ENCODE measurements around the gene TLCD3A.
"Not testable (repeated sequence)": the region's sequence is repeated elsewhere in the genome, so short reads cannot be mapped to it uniquely, and the experiment has no call there.

TLCD3A gene

DNA sequence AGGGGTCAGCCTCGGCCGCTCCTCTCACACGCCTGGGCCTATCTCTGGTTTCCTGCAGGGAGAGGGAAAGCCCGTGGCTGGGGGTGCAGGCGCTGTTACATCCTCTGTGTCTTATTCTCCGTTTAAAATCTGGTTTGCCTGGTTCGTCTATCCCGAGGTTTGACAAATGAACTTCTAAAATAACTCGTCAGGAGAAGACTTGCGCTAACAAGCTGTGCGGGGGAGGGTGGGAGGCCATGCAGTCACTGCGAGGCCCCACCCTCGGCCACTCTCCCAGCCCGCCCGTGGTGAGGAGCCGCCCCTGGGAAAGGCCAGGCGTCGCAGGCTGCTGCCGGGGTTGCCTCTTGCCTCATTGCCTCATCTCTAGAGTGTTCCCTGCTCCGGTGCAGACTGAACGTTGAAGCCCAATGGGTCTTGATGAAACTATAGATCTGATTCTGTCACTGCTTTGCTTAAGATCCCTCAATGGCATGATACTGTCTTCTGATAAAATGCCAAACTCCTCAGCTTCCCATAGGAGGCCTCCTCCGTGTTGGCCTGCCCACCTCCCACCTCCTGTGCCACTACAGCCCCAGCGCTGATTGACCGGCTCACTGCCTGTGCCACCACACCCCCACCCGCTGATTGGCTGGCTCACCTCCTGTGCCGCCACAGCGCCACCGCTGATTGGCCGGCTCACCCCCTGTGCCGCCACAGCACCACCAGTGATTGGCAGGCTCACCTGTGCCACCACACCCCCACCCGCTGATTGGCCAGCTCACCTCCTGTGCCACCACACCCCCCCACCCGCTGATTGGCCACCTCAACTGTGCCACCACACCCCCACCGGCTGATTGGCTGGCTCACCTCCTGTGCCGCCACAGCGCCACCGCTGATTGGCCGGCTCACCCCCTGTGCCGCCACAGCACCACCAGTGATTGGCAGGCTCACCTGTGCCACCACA lies 57.8 kb downstream of the TLCD3A start:
- not testable (repeated sequence) for DNase-seq

DNA sequence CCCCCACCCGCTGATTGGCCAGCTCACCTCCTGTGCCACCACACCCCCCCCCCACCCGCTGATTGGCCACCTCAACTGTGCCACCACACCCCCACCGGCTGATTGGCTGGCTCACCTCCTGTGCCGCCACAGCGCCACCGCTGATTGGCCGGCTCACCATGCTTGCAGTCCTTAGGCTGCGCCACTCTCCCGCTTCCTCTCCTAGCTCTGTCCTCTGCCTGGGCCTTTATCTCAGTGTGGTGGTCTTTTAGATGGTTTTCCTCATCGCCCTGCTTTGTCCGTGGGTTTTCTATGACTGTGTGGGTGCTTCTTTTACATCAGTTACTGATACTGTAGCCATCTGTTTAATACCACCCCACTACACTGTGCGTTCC lies 58.5 kb downstream of the TLCD3A start:
- DNase-seq: not testable (repeated sequence)

GRCh38 chr17:791829-792228 lies 59.4 kb downstream of the TLCD3A start:
- no peak for DNase-seq

GRCh38 chr17:792277-792676 lies 59.9 kb downstream of the TLCD3A start:
- no peak for DNase-seq

All from NCI-H2081 (cell line).